HG03432 (cell line): ENCODE measurements around the gene CHST3.
"Not testable (repeated sequence)": the region's sequence is repeated elsewhere in the genome, so short reads cannot be mapped to it uniquely, and the experiment has no call there.

Source experiments
- ATAC-seq: cut with Tn5 transposase; IDR thresholded peaks from one replicate; pipeline ENCODE4 v1.9.1; 2021; ENCODE audit warnings: mild to moderate bottlenecking, moderate library complexity; ENCODE audit not compliant: unreplicated experiment

Gene CHST3

GRCh38 chr10:71946700-71947099 lies 17.5 kb upstream of the CHST3 start:
- no peak for ATAC-seq

- ATAC-seq, result no peak
Measured at GRCh38 chr10:71948496-71949067, 15.6 kb upstream of the CHST3 start.

- ATAC-seq, result no peak
Measured at GRCh38 chr10:71950683-71951082, 13.5 kb upstream of the CHST3 start.

GRCh38 chr10:71952745-71953144 lies 11.4 kb upstream of the CHST3 start:
- no peak for ATAC-seq

GRCh38 chr10:71957546-71958275 lies 6.5 kb upstream of the CHST3 start:
- no peak for ATAC-seq

GRCh38 chr10:71959526-71959925 lies 4.7 kb upstream of the CHST3 start:
- no peak for ATAC-seq

DNA sequence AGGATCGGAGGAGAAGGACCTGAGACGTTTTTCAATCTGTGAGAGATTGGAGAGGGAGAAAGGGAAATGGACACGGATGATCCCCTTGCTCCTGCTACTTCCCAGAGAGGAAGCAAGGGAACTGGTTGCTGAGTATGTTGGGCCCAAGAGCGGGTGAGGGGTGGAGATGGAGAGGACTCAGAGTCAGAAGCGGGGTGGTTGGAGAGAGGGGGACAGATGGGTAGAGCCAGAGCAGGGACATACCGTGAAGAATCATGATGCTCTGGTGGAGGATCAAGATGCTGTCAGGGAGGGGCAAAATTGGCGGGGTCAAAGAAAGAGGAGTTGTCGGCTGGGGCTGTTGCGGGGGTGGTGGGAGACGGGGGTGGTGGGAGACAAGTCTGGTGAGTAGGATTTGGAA lies 2.4 kb upstream of the CHST3 start:
- ATAC-seq, result no peak

- no peak for ATAC-seq
Measured at GRCh38 chr10:71962901-71963300, 1.3 kb upstream of the CHST3 start.

DNA sequence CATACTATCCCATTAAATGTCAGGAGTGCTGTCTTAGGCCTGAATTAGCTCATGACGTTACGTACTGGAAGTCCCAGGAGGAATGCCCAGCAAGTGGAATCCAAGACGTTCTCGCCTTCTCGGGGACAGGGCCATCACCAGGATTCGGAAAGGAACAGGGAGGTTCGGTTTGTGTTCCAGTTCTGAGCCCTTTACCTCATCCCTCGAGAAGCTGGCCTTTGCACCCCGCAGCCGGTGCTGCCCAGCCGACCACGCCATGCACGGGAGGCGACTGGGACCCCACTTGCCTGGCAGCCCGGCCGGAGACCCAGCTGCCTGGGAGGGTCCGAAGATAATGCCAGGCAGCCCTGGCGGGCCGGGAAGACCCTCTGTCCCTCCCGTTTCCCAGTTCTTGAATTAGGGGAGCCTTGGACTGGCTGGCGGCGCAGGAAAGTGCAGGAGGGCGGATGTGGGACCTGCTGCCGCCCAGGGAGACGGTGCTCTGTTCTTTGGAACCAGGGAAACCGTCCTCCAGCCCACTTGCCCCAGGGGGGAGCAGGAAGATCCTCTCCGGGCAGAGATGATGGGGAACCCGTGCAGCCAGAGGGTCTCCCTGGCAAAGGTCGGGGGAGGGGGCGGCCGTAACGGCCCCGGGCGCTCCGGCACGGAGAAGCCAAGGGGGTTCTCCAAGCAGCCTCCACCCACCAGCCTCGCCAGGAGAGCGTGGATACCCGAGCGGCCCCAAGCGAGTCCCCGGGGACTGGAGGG lies 671 bp upstream of the CHST3 start:
- no peak for ATAC-seq

- no peak for ATAC-seq
Measured at GRCh38 chr10:71964743-71965515, 734 bp downstream of the CHST3 start.

GRCh38 chr10:71965623-71966022 lies 1.4 kb downstream of the CHST3 start:
- ATAC-seq, result no peak

- no peak for ATAC-seq
Measured at GRCh38 chr10:71966046-71967004, 2.1 kb downstream of the CHST3 start.

GRCh38 chr10:71967958-71968357 lies 3.8 kb downstream of the CHST3 start:
- ATAC-seq, result not testable (repeated sequence)

- ATAC-seq, result no peak
Measured at GRCh38 chr10:71968553-71969474, 4.6 kb downstream of the CHST3 start.

DNA sequence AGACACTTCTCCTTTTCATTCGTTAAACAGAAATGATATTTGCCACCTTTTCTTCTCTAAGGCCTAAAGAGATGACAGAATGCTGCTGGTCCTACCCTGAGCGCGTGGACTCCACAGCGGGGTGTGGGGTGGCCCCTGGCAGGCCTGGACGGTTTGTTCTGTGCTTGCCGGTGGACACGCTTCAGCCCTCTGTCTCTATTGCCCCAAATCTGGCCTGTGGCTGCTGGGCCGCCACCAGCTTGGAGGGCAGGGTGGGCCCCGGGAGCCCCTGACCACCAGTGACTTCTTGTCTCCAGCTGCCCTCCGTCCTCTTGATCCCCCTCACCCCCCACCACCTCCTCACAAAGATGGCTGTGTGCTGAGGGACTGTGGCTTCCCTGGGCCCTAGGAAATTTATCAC lies 5.7 kb downstream of the CHST3 start:
- ATAC-seq, result no peak

GRCh38 chr10:71970331-71970730 lies 6.1 kb downstream of the CHST3 start:
- ATAC-seq, result no peak

- ATAC-seq, result no peak
Measured at GRCh38 chr10:71970869-71971268, 6.7 kb downstream of the CHST3 start.

GRCh38 chr10:71971311-71971731 lies 7.1 kb downstream of the CHST3 start:
- no peak for ATAC-seq
